ENCODE measurements around the gene MS4A15.

The MS4A15 gene

GRCh38 chr11:60763692-60764369 lies 7.2 kb downstream of the MS4A15 start:
- DNase-seq, result peak; percentile 16
- H3K56ac ChIP-seq (ENCODE audit: low read length), result no peak overlapping the region
- H2BK15ac ChIP-seq (replicated peaks; ENCODE audit: low read depth), result no peak overlapping the region
- no peak overlapping the region for H3K18ac ChIP-seq (ENCODE audit: low read length)
- no peak overlapping the region for H3K27ac ChIP-seq (ENCODE audit: low read depth, low read length)
- no peaks in the 10 kb centered on the region for H3K79me2 ChIP-seq (ENCODE audit: control insufficient read depth, insufficient read depth, low read length)
- no peak overlapping the region for H2BK5ac ChIP-seq (ENCODE audit: low read length)
- no peak overlapping the region for H4K5ac ChIP-seq (ENCODE audit: low read length)
- no peak overlapping the region for H3K4me2 ChIP-seq (ENCODE audit: low read length)
- no peak overlapping the region for H2BK120ac ChIP-seq (ENCODE audit: low read depth, low read length)
- H3K79me1 ChIP-seq (ENCODE audit: low read length), result no peaks in the 10 kb centered on the region
- WGBS (ENCODE audit: extremely low coverage, insufficient coverage, low lambda C conversion rate), result no CpG with 5 or more reads among the region's 11 CpGs
- no peak overlapping the region for H3K4ac ChIP-seq (ENCODE audit: low read depth, low read length)
- no peaks in the 10 kb centered on the region for H3K36me3 ChIP-seq (ENCODE audit: control insufficient read depth, insufficient read depth, low read length)
- H3K27me3 ChIP-seq (ENCODE audit: insufficient read depth, low read length, poor library complexity), result no peaks in the 10 kb centered on the region
- H3K4me1 ChIP-seq (ENCODE audit: control insufficient read depth, low read depth, low read length), result no peaks in the 10 kb centered on the region
- H3K23ac ChIP-seq (ENCODE audit: low read length), result no peak overlapping the region
- H3K4me3 ChIP-seq (ENCODE audit: low read length), result no peak overlapping the region
- H4K8ac ChIP-seq (ENCODE audit: low read depth, low read length), result no peak overlapping the region
- H3K9ac ChIP-seq (ENCODE audit: low read length), result no peak overlapping the region
- no peak overlapping the region for H2AK5ac ChIP-seq (ENCODE audit: low read length)

- H3K23ac ChIP-seq (ENCODE audit: low read length), result no peak overlapping the region
- H3K4me1 ChIP-seq (ENCODE audit: control insufficient read depth, low read depth, low read length), result no peaks in the 10 kb centered on the region
- no peak overlapping the region for H2AK5ac ChIP-seq (ENCODE audit: low read length)
- H4K5ac ChIP-seq (ENCODE audit: low read length), result no peak overlapping the region
- H3K79me1 ChIP-seq (ENCODE audit: low read length), result no peaks in the 10 kb centered on the region
- no peak overlapping the region for H3K4me2 ChIP-seq (ENCODE audit: low read length)
- WGBS (ENCODE audit: extremely low coverage, insufficient coverage, low lambda C conversion rate), result no CpG with 5 or more reads among the region's 1 CpG
- H4K8ac ChIP-seq (ENCODE audit: low read depth, low read length), result no peak overlapping the region
- no peak overlapping the region for H2BK120ac ChIP-seq (ENCODE audit: low read depth, low read length)
- H3K4ac ChIP-seq (ENCODE audit: low read depth, low read length), result no peak overlapping the region
- H3K27me3 ChIP-seq (ENCODE audit: insufficient read depth, low read length, poor library complexity), result no peaks in the 10 kb centered on the region
- no peak overlapping the region for H3K27ac ChIP-seq (ENCODE audit: low read depth, low read length)
- DNase-seq, result peak; percentile 64
- H3K18ac ChIP-seq (ENCODE audit: low read length), result no peak overlapping the region
- no peak overlapping the region for H3K9ac ChIP-seq (ENCODE audit: low read length)
- no peaks in the 10 kb centered on the region for H3K79me2 ChIP-seq (ENCODE audit: control insufficient read depth, insufficient read depth, low read length)
- H3K4me3 ChIP-seq (ENCODE audit: low read length), result no peak overlapping the region
- H3K36me3 ChIP-seq (ENCODE audit: control insufficient read depth, insufficient read depth, low read length), result no peaks in the 10 kb centered on the region
- H2BK15ac ChIP-seq (replicated peaks; ENCODE audit: low read depth), result no peak overlapping the region
- H3K56ac ChIP-seq (ENCODE audit: low read length), result no peak overlapping the region
- H2BK5ac ChIP-seq (ENCODE audit: low read length), result no peak overlapping the region
Measured at GRCh38 chr11:60764879-60765278, 8.2 kb downstream of the MS4A15 start.

GRCh38 chr11:60765355-60765754 lies 8.7 kb downstream of the MS4A15 start:
- H2BK5ac ChIP-seq (ENCODE audit: low read length), result no peak overlapping the region
- no peak overlapping the region for H4K8ac ChIP-seq (ENCODE audit: low read depth, low read length)
- H3K18ac ChIP-seq (ENCODE audit: low read length), result no peak overlapping the region
- no CpG with 5 or more reads among the region's 5 CpGs for WGBS (ENCODE audit: extremely low coverage, insufficient coverage, low lambda C conversion rate)
- H3K27ac ChIP-seq (ENCODE audit: low read depth, low read length), result no peak overlapping the region
- H3K23ac ChIP-seq (ENCODE audit: low read length), result no peak overlapping the region
- no peak overlapping the region for H4K5ac ChIP-seq (ENCODE audit: low read length)
- no peaks in the 10 kb centered on the region for H3K79me2 ChIP-seq (ENCODE audit: control insufficient read depth, insufficient read depth, low read length)
- no peaks in the 10 kb centered on the region for H3K36me3 ChIP-seq (ENCODE audit: control insufficient read depth, insufficient read depth, low read length)
- no peak overlapping the region for H2AK5ac ChIP-seq (ENCODE audit: low read length)
- no peaks in the 10 kb centered on the region for H3K4me1 ChIP-seq (ENCODE audit: control insufficient read depth, low read depth, low read length)
- H3K4me2 ChIP-seq (ENCODE audit: low read length), result no peak overlapping the region
- no peak for DNase-seq
- no peaks in the 10 kb centered on the region for H3K79me1 ChIP-seq (ENCODE audit: low read length)
- H3K4ac ChIP-seq (ENCODE audit: low read depth, low read length), result no peak overlapping the region
- H3K4me3 ChIP-seq (ENCODE audit: low read length), result no peak overlapping the region
- H3K9ac ChIP-seq (ENCODE audit: low read length), result no peak overlapping the region
- H3K27me3 ChIP-seq (ENCODE audit: insufficient read depth, low read length, poor library complexity), result no peaks in the 10 kb centered on the region
- no peak overlapping the region for H2BK120ac ChIP-seq (ENCODE audit: low read depth, low read length)
- H3K56ac ChIP-seq (ENCODE audit: low read length), result no peak overlapping the region
- H2BK15ac ChIP-seq (replicated peaks; ENCODE audit: low read depth), result no peak overlapping the region

- Histone ChIP-seq H3K4me2 (ENCODE audit: low read length) (no peak overlapping the region), H2BK15ac (replicated peaks; ENCODE audit: low read depth) (no peak overlapping the region), H4K8ac (ENCODE audit: low read depth, low read length) (no peak overlapping the region), H3K4ac (ENCODE audit: low read depth, low read length) (no peak overlapping the region), H3K9ac (ENCODE audit: low read length) (no peak overlapping the region), H3K27ac (ENCODE audit: low read depth, low read length) (no peak overlapping the region), H2AK5ac (ENCODE audit: low read length) (no peak overlapping the region), H3K79me1 (ENCODE audit: low read length) (no peaks in the 10 kb centered on the region), H2BK5ac (ENCODE audit: low read length) (no peak overlapping the region), H3K18ac (ENCODE audit: low read length) (no peak overlapping the region), H3K23ac (ENCODE audit: low read length) (no peak overlapping the region), H3K4me3 (ENCODE audit: low read length) (no peak overlapping the region), H4K5ac (ENCODE audit: low read length) (no peak overlapping the region), H2BK120ac (ENCODE audit: low read depth, low read length) (no peak overlapping the region), H3K56ac (ENCODE audit: low read length) (no peak overlapping the region), H3K36me3 (ENCODE audit: control insufficient read depth, insufficient read depth, low read length) (no peaks in the 10 kb centered on the region), H3K79me2 (ENCODE audit: control insufficient read depth, insufficient read depth, low read length) (no peaks in the 10 kb centered on the region), H3K27me3 (ENCODE audit: insufficient read depth, low read length, poor library complexity) (no peaks in the 10 kb centered on the region), H3K4me1 (ENCODE audit: control insufficient read depth, low read depth, low read length) (no peaks in the 10 kb centered on the region)
- no CpG with 5 or more reads among the region's 10 CpGs for WGBS (ENCODE audit: extremely low coverage, insufficient coverage, low lambda C conversion rate)
- DNase-seq, result no peak
Measured at GRCh38 chr11:60766547-60766946, 9.9 kb downstream of the MS4A15 start.

GRCh38 chr11:60767388-60767811 lies 10.7 kb downstream of the MS4A15 start:
- H3K4me3 ChIP-seq (ENCODE audit: low read length), result no peak overlapping the region
- H3K23ac ChIP-seq (ENCODE audit: low read length), result no peak overlapping the region
- no peaks in the 10 kb centered on the region for H3K36me3 ChIP-seq (ENCODE audit: control insufficient read depth, insufficient read depth, low read length)
- no peak overlapping the region for H4K8ac ChIP-seq (ENCODE audit: low read depth, low read length)
- no peak overlapping the region for H3K4me2 ChIP-seq (ENCODE audit: low read length)
- H3K18ac ChIP-seq (ENCODE audit: low read length), result no peak overlapping the region
- H3K9ac ChIP-seq (ENCODE audit: low read length), result no peak overlapping the region
- DNase-seq, result peak; percentile 74
- no peaks in the 10 kb centered on the region for H3K27me3 ChIP-seq (ENCODE audit: insufficient read depth, low read length, poor library complexity)
- no peak overlapping the region for H3K4ac ChIP-seq (ENCODE audit: low read depth, low read length)
- H3K56ac ChIP-seq (ENCODE audit: low read length), result no peak overlapping the region
- no CpG with 5 or more reads among the region's 26 CpGs for WGBS (ENCODE audit: extremely low coverage, insufficient coverage, low lambda C conversion rate)
- no peaks in the 10 kb centered on the region for H3K4me1 ChIP-seq (ENCODE audit: control insufficient read depth, low read depth, low read length)
- H2AK5ac ChIP-seq (ENCODE audit: low read length), result no peak overlapping the region
- no peak overlapping the region for H2BK15ac ChIP-seq (replicated peaks; ENCODE audit: low read depth)
- no peaks in the 10 kb centered on the region for H3K79me1 ChIP-seq (ENCODE audit: low read length)
- H2BK120ac ChIP-seq (ENCODE audit: low read depth, low read length), result no peak overlapping the region
- no peak overlapping the region for H3K27ac ChIP-seq (ENCODE audit: low read depth, low read length)
- no peaks in the 10 kb centered on the region for H3K79me2 ChIP-seq (ENCODE audit: control insufficient read depth, insufficient read depth, low read length)
- no peak overlapping the region for H2BK5ac ChIP-seq (ENCODE audit: low read length)
- no peak overlapping the region for H4K5ac ChIP-seq (ENCODE audit: low read length)

GRCh38 chr11:60768202-60768601 lies 11.5 kb downstream of the MS4A15 start:
- no CpG with 5 or more reads among the region's 8 CpGs for WGBS (ENCODE audit: extremely low coverage, insufficient coverage, low lambda C conversion rate)
- H3K79me2 ChIP-seq (ENCODE audit: control insufficient read depth, insufficient read depth, low read length), result no peaks in the 10 kb centered on the region
- H3K4me2 ChIP-seq (ENCODE audit: low read length), result no peak overlapping the region

More at GRCh38 chr11:60768202-60768601, 11.5 kb downstream of the MS4A15 start:
- H2BK120ac ChIP-seq (ENCODE audit: low read depth, low read length), result no peak overlapping the region
- no peak overlapping the region for H3K4me3 ChIP-seq (ENCODE audit: low read length)
- no peak overlapping the region for H3K56ac ChIP-seq (ENCODE audit: low read length)
- H4K5ac ChIP-seq (ENCODE audit: low read length), result no peak overlapping the region
- H3K18ac ChIP-seq (ENCODE audit: low read length), result no peak overlapping the region
- H2BK5ac ChIP-seq (ENCODE audit: low read length), result no peak overlapping the region
- no peaks in the 10 kb centered on the region for H3K27me3 ChIP-seq (ENCODE audit: insufficient read depth, low read length, poor library complexity)
- no peak overlapping the region for H3K4ac ChIP-seq (ENCODE audit: low read depth, low read length)
- H3K9ac ChIP-seq (ENCODE audit: low read length), result no peak overlapping the region
- no peak overlapping the region for H4K8ac ChIP-seq (ENCODE audit: low read depth, low read length)
- H2BK15ac ChIP-seq (replicated peaks; ENCODE audit: low read depth), result no peak overlapping the region
- H3K27ac ChIP-seq (ENCODE audit: low read depth, low read length), result no peak overlapping the region
- no peaks in the 10 kb centered on the region for H3K4me1 ChIP-seq (ENCODE audit: control insufficient read depth, low read depth, low read length)
- H3K23ac ChIP-seq (ENCODE audit: low read length), result no peak overlapping the region
- H3K79me1 ChIP-seq (ENCODE audit: low read length), result no peaks in the 10 kb centered on the region
- H3K36me3 ChIP-seq (ENCODE audit: control insufficient read depth, insufficient read depth, low read length), result no peaks in the 10 kb centered on the region
- H2AK5ac ChIP-seq (ENCODE audit: low read length), result no peak overlapping the region
- no peak for DNase-seq
